HCT116 (cell line): Measurements from ENCODE around the gene AXL. TPM values are rescaled to one million over a fixed set of nuclear protein-coding genes. Genes with fewer than 3 reads are reported as not detected.
A peak's percentile ranks its signal among the peaks of the same experiment; 100 is the strongest.

Experiments used
- ATAC-seq: fragments of 200-7000 bp; cut with Tn5 transposase; 2 replicates; pipeline ENCODE4 v1.9.1; 2020; ENCODE audit warnings: mild to moderate bottlenecking, moderate library complexity
- BruUV-seq: library from RNA; stranded (reverse); fragments of 400-500 nt; replicated peaks from 2 replicates; lab custom pipeline; 2021; lab: Mats Ljungman, UMichigan
- CTCF ChIA-PET: fragments of 300-600 bp; sonication (Branson Sonifier 250); formaldehyde crosslinking; loops from one replicate; lab custom pipeline; 2021; ENCODE audit warnings: antibody characterized with exemption; lab: Charles Lee
- POLR2A ChIA-PET: fragments of 300-600, 350-600 bp; sonication (Branson Sonifier 250); formaldehyde crosslinking; loops from one replicate; lab custom pipeline; 2021; ENCODE audit warnings: antibody characterized with exemption; lab: Charles Lee
- RAD21 ChIA-PET, 2 experiments: fragments of 300-600 bp; sonication (Branson Sonifier 250); formaldehyde crosslinking; loops; one replicate each; lab custom pipeline; 2023; ENCODE audit warnings: low total read pairs in 2 of 2; ENCODE audit not compliant: uncharacterized antibody in 2 of 2, unreplicated experiment in 2 of 2, low non-redundant PET in 1 of 2; lab: Charles Lee
- DNase-seq: peaks from one replicate; pipeline ENCODE4 v3.0.0-alpha.2; 2010; ENCODE audit warnings: low read depth, low spot score
- H2AFZ ChIP-seq: fragments of 200-600 bp; shearing (Covaris generic), sonication (generic); 2 replicates; pipeline ENCODE4 v1.6.1; 2017; ENCODE audit warnings: low read depth, mixed run types, mixed read lengths, antibody characterized with exemption, low read length; ENCODE audit not compliant: poor library complexity, severe bottlenecking
- H3K27ac ChIP-seq: 2 replicates; pipeline ENCODE4 v1.5.1; 2012; ENCODE audit warnings: low read depth, low read length
- H3K27me3 ChIP-seq: fragments of 200-600 bp; sonication (generic); 2 replicates; pipeline ENCODE4 v1.6.1; 2016; ENCODE audit warnings: mixed run types, low read length, mixed read lengths; ENCODE audit not compliant: insufficient read depth
- H3K36me3 ChIP-seq, 2 experiments: fragments of 200-500 bp in 1 of 2; fragments of 200-600 bp in 1 of 2; sonication (Bioruptor generic) in 1 of 2; sonication (generic) in 1 of 2; 2 replicates each; pipeline versions ENCODE4 v1.5.1 to v1.6.1; 2014 to 2016; ENCODE audit warnings: low read length in 2 of 2, inconsistent platforms in 1 of 2, mixed read lengths in 1 of 2, mixed run types in 1 of 2; ENCODE audit not compliant: insufficient read depth in 2 of 2, control insufficient read depth in 1 of 2
- H3K4me1 ChIP-seq, 2 experiments: fragments of 200-600 bp in 1 of 2; sonication (generic) in 1 of 2; 2 replicates each; pipeline versions ENCODE4 v1.5.1 to v1.6.1; 2012 to 2017; ENCODE audit warnings: low read length in 2 of 2, inconsistent platforms in 1 of 2, mild to moderate bottlenecking in 1 of 2, mixed read lengths in 1 of 2, mixed run types in 1 of 2, moderate library complexity in 1 of 2; ENCODE audit not compliant: insufficient read depth in 2 of 2, control insufficient read depth in 1 of 2
- H3K4me2 ChIP-seq: fragments of 200-600 bp; sonication (generic); 2 replicates; pipeline ENCODE4 v1.6.1; 2017; ENCODE audit warnings: mixed run types, low read length, mixed read lengths
- H3K4me3 ChIP-seq, 2 experiments: fragments of 200-600 bp in 1 of 2; sonication (generic) in 1 of 2; replicated peaks in 1 of 2; 2 replicates each; pipeline ENCODE4 v1.5.1; 2011 to 2016; ENCODE audit warnings: low read length in 2 of 2, control low read depth in 1 of 2, low read depth in 1 of 2, mild to moderate bottlenecking in 1 of 2, mixed read lengths in 1 of 2, mixed run types in 1 of 2
- H3K79me2 ChIP-seq: fragments of 200-600 bp; sonication (generic); 2 replicates; pipeline ENCODE4 v1.6.1; 2017; ENCODE audit warnings: mild to moderate bottlenecking, mixed run types, low read length, moderate library complexity, mixed read lengths; ENCODE audit not compliant: insufficient read depth
- H3K9ac ChIP-seq: fragments of 200-600 bp; sonication (generic); 2 replicates; pipeline ENCODE4 v1.6.1; 2016; ENCODE audit warnings: low read length, mixed read lengths
- H3K9me2 ChIP-seq: fragments of 200-600 bp; sonication (generic), shearing (Covaris generic); 2 replicates; pipeline ENCODE4 v1.6.1; 2017; ENCODE audit warnings: mixed run types, mild to moderate bottlenecking, moderate library complexity; ENCODE audit not compliant: insufficient read depth
- H3K9me3 ChIP-seq, 2 experiments: fragments of 200-500 bp in 1 of 2; fragments of 200-600 bp in 1 of 2; sonication (Bioruptor generic) in 1 of 2; sonication (generic) in 1 of 2; 2 replicates each; pipeline ENCODE4 v1.6.1; 2014 to 2017; ENCODE audit warnings: low read length in 2 of 2, mixed read lengths in 2 of 2, inconsistent platforms in 1 of 2, low read depth in 1 of 2, mild to moderate bottlenecking in 1 of 2, mixed run types in 1 of 2, moderate library complexity in 1 of 2; ENCODE audit not compliant: control insufficient read depth in 1 of 2, insufficient read depth in 1 of 2
- H4K20me1 ChIP-seq: fragments of 200-600 bp; sonication (generic), shearing (Covaris generic); 2 replicates; pipeline ENCODE4 v1.6.1; 2017; ENCODE audit warnings: mixed run types, mild to moderate bottlenecking, moderate library complexity; ENCODE audit not compliant: insufficient read depth
- EZH2 ChIP-seq: fragments of 200-600 bp; sonication (generic); IDR thresholded peaks from 2 replicates; pipeline ENCODE4 v1.6.1; 2017; ENCODE audit warnings: antibody characterized with exemption, mixed run types
- EZH2phosphoT487 ChIP-seq: fragments of 200-600 bp; IDR thresholded peaks from 2 replicates; pipeline ENCODE4 v1.6.1; 2018; ENCODE audit warnings: antibody characterized with exemption, borderline replicate concordance
- JUND ChIP-seq: IDR thresholded peaks from 2 replicates; pipeline ENCODE4 v1.6.1; 2012
- RAD21 ChIP-seq: IDR thresholded peaks from 2 replicates; pipeline ENCODE4 v1.6.1; 2012; ENCODE audit warnings: low read depth, mild to moderate bottlenecking
- intact Hi-C: fragments of 100-400 bp; cut with micrococcal nuclease; formaldehyde crosslinking; loops from 2 replicates; pipeline ENCODE4 v1.10.0; 2022
- total RNA-seq: library from RNA; stranded (reverse); gene quantifications from one replicate; pipeline ENCODE4 v1.2.1, GENCODE V29; 2021; ENCODE audit not compliant: unreplicated experiment
- TF ChIP-seq, protein P1 (sequence below): IDR thresholded peaks from 2 replicates; pipeline ENCODE4 v1.6.1; 2011; ENCODE audit warnings: mild to moderate bottlenecking, low read length, moderate library complexity; ENCODE audit not compliant: insufficient replicate concordance; ENCODE audit errors: extremely low read depth
- TF ChIP-seq, protein P2 (sequence below): IDR thresholded peaks from 2 replicates; pipeline ENCODE4 v1.6.1; 2012

The AXL gene
- total RNA-seq, 1 experiment from 2014 or later, result 47.4 TPM

DNA sequence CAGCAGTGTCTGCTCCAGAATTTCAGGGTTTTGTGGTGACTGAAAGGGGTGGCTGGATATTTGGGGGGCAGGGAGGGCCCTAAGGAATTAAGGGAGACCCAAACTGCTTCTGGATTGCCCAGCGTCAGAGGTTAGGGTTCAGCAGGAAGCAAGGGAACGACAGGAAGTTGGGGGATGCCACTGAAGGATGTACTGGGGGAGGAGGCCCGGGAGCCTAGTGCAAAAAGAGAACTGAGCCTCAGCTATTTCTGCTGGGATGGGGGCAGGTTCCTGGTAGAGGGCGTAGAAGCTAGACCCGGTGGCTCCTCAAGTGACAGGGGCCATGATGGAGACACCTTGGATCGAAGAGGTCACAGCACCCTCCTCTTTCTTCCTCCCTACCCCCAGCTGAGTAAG lies 24.9 kb upstream of the AXL start:
- no peaks in the 10 kb centered on the region for H3K9me3 ChIP-seq
- peak overlapping the region; percentile 78; the same call in 1 of the 2 replicates for H3K27ac ChIP-seq
- peak overlapping the region; percentile 75 to 79; a peak in 3 of 4 replicates for H3K4me3 ChIP-seq
- ChIA-PET RAD21 (no interaction called here), CTCF (interaction anchor here (0.8 kb wide), 1 partner anchor 513 kb away, joined by 3 read pairs; no protein-coding TSS in a partner anchor), POLR2A (interaction anchor here (0.6 to 1.8 kb wide), 3 partner anchors 8 to 44 kb away, joined by 3 to 8 read pairs (median 6); no protein-coding TSS in a partner anchor)
- no TSS peak for BruUV-seq
- no peaks in the 10 kb centered on the region for H3K9me2 ChIP-seq
- H3K79me2 ChIP-seq, result no peaks in the 10 kb centered on the region
- no peak for ATAC-seq
- H3K36me3 ChIP-seq, result peaks cover 0 to 5% of the 10 kb centered on the region in 2 experiments; a peak in 1 of 4 replicates
- intact Hi-C loops, result no loop called here
- TF ChIP-seq, protein P1, sequence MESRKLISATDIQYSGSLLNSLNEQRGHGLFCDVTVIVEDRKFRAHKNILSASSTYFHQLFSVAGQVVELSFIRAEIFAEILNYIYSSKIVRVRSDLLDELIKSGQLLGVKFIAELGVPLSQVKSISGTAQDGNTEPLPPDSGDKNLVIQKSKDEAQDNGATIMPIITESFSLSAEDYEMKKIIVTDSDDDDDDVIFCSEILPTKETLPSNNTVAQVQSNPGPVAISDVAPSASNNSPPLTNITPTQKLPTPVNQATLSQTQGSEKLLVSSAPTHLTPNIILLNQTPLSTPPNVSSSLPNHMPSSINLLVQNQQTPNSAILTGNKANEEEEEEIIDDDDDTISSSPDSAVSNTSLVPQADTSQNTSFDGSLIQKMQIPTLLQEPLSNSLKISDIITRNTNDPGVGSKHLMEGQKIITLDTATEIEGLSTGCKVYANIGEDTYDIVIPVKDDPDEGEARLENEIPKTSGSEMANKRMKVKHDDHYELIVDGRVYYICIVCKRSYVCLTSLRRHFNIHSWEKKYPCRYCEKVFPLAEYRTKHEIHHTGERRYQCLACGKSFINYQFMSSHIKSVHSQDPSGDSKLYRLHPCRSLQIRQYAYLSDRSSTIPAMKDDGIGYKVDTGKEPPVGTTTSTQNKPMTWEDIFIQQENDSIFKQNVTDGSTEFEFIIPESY, result no peak
- TF ChIP-seq EZH2phosphoT487 (no peak), RAD21 (no peak), JUND (no peak), EZH2 (no peak)
- TF ChIP-seq, protein P2, sequence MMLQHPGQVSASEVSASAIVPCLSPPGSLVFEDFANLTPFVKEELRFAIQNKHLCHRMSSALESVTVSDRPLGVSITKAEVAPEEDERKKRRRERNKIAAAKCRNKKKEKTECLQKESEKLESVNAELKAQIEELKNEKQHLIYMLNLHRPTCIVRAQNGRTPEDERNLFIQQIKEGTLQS, result no peak
- no peak overlapping the region for H2AFZ ChIP-seq
- H3K4me1 ChIP-seq, result peaks cover 10 to 23% of the 10 kb centered on the region in 2 experiments
- no peak overlapping the region for H3K9ac ChIP-seq
- no peaks in the 10 kb centered on the region for H4K20me1 ChIP-seq
- DNase-seq, result no peak
- H3K4me2 ChIP-seq, result peak overlapping the region; percentile 86
- no peaks in the 10 kb centered on the region for H3K27me3 ChIP-seq
